H1 (cell line): ENCODE measurements around the gene DAPK1. TPM values are rescaled to one million over a fixed set of nuclear protein-coding genes. Genes with fewer than 3 reads are reported as not detected.

Experiments
- CTCF ChIA-PET: fragments of 300-600 bp; sonication (Branson Sonifier 250); formaldehyde crosslinking; loops from one replicate; lab custom pipeline; 2021; ENCODE audit not compliant: partially characterized antibody; lab: Charles Lee
- POLR2A ChIA-PET: fragments of 300-600 bp; sonication (Branson Sonifier 250); formaldehyde crosslinking; loops from one replicate; lab custom pipeline; 2021; ENCODE audit warnings: inconsistent platforms; ENCODE audit not compliant: partially characterized antibody; lab: Charles Lee
- DNase-seq, 2 experiments: peaks; one replicate each; pipeline versions ENCODE4 v3.0.0 to v3.0.0-alpha.2; 2010 to 2022; ENCODE audit warnings: low spot score in 2 of 2, low read depth in 1 of 2, mixed read lengths in 1 of 2
- FAIRE-seq: peaks from 2 replicates; lab custom pipeline; 2011; peaks lifted over from hg19 to GRCh38; lab: Jason Lieb, UNC
- H2AFZ ChIP-seq: 2 replicates; pipeline ENCODE4 v1.8.1; 2012; ENCODE audit warnings: low read length, inconsistent platforms
- H2AK5ac ChIP-seq: 2 replicates; pipeline ENCODE4 v1.6.1; 2013; ENCODE audit warnings: low read depth, low read length
- H2BK120ac ChIP-seq: replicated peaks from 2 replicates; pipeline ENCODE3; 2013; ENCODE audit warnings: low read depth, low read length, inconsistent platforms
- H2BK12ac ChIP-seq: 2 replicates; pipeline ENCODE4 v1.6.1; 2013; ENCODE audit warnings: low read depth, low read length
- H2BK15ac ChIP-seq: 2 replicates; pipeline ENCODE4 v1.6.1; 2013; ENCODE audit warnings: low read length
- H2BK20ac ChIP-seq: 2 replicates; pipeline ENCODE4 v1.6.1; 2013; ENCODE audit warnings: low read length
- H2BK5ac ChIP-seq: 2 replicates; pipeline ENCODE4 v1.6.1; 2013; ENCODE audit warnings: low read depth, low read length
- H3K14ac ChIP-seq: 2 replicates; pipeline ENCODE4 v1.6.1; 2013; ENCODE audit warnings: inconsistent platforms; ENCODE audit not compliant: insufficient read length
- H3K18ac ChIP-seq: 2 replicates; pipeline ENCODE4 v1.6.1; 2013; ENCODE audit warnings: low read length; ENCODE audit errors: extremely low read depth
- H3K23ac ChIP-seq: 2 replicates; pipeline ENCODE4 v1.6.1; 2013; ENCODE audit warnings: inconsistent platforms; ENCODE audit not compliant: insufficient read length
- H3K23me2 ChIP-seq: 2 replicates; pipeline ENCODE4 v1.6.1; 2013; ENCODE audit warnings: low read depth, low read length
- H3K27ac ChIP-seq: 2 replicates; pipeline ENCODE4 v1.6.1; 2011; ENCODE audit warnings: low read depth, low read length, inconsistent platforms
- H3K27me3 ChIP-seq, 4 experiments: replicated peaks in 1 of 4; 1 replicate in 1 of 4; 2 replicates in 3 of 4; pipeline versions ENCODE4 v1.6.1 to v1.8.1; 2011 to 2013; ENCODE audit warnings: low read length in 3 of 4, mild to moderate bottlenecking in 3 of 4, inconsistent platforms in 2 of 4, mixed read lengths in 2 of 4, moderate library complexity in 1 of 4; ENCODE audit not compliant: control insufficient read depth in 3 of 4, insufficient read depth in 3 of 4; ENCODE audit errors: extremely low read depth in 1 of 4
- H3K36me3 ChIP-seq, 4 experiments: 2 replicates each; pipeline versions ENCODE4 v1.6.1 to v1.8.1; 2011 to 2013; ENCODE audit warnings: mild to moderate bottlenecking in 4 of 4, low read length in 3 of 4, moderate library complexity in 2 of 4, control low read depth in 1 of 4, inconsistent platforms in 1 of 4; ENCODE audit not compliant: insufficient read depth in 4 of 4, control insufficient read depth in 2 of 4
- H3K4ac ChIP-seq: replicated peaks from 2 replicates; pipeline ENCODE3; 2013; ENCODE audit warnings: low read length, low read depth, mixed read lengths, inconsistent platforms; ENCODE audit not compliant: insufficient read length
- H3K4me1 ChIP-seq, 4 experiments: replicated peaks in 1 of 4; 1 replicate in 1 of 4; 2 replicates in 3 of 4; pipeline versions ENCODE4 v1.6.1 to v1.8.1; 2011 to 2013; ENCODE audit warnings: low read length in 3 of 4, inconsistent platforms in 2 of 4, mixed read lengths in 1 of 4; ENCODE audit not compliant: insufficient read depth in 4 of 4, control insufficient read depth in 3 of 4
- H3K4me2 ChIP-seq, 2 experiments: 2 replicates each; pipeline versions ENCODE4 v1.6.1 to v1.8.1; 2011 to 2013; ENCODE audit warnings: low read depth in 2 of 2, low read length in 2 of 2, control low read depth in 1 of 2, inconsistent platforms in 1 of 2, mild to moderate bottlenecking in 1 of 2; ENCODE audit not compliant: insufficient read depth in 1 of 2
- H3K4me3 ChIP-seq, 4 experiments: fragments of 200-600, 300-600 bp in 1 of 4; sonication (generic), shearing (Covaris generic), sonication (Bioruptor Twin) in 1 of 4; 2 replicates each; pipeline versions ENCODE4 v1.5.1 to v1.8.1; 2011 to 2016; ENCODE audit warnings: low read length in 4 of 4, low read depth in 3 of 4, control low read depth in 2 of 4, inconsistent platforms in 2 of 4, mild to moderate bottlenecking in 2 of 4, mixed read lengths in 1 of 4, moderate library complexity in 1 of 4; ENCODE audit not compliant: insufficient read depth in 2 of 4; ENCODE audit errors: extremely low read depth in 1 of 4
- H3K56ac ChIP-seq: replicated peaks from 2 replicates; pipeline ENCODE3; 2013; ENCODE audit warnings: low read depth, mild to moderate bottlenecking, mixed read lengths, low read length, inconsistent platforms; ENCODE audit not compliant: insufficient read length
- H3K79me1 ChIP-seq: 2 replicates; pipeline ENCODE4 v1.6.1; 2013; ENCODE audit warnings: low read depth, low read length, control low read depth
- H3K79me2 ChIP-seq, 2 experiments: 2 replicates each; pipeline versions ENCODE4 v1.6.1 to v1.8.1; 2012 to 2013; ENCODE audit warnings: low read length in 2 of 2, mild to moderate bottlenecking in 2 of 2, inconsistent platforms in 1 of 2; ENCODE audit not compliant: insufficient read depth in 2 of 2, control insufficient read depth in 1 of 2
- H3K9ac ChIP-seq, 4 experiments: replicated peaks in 1 of 4; 1 replicate in 1 of 4; 2 replicates in 3 of 4; pipeline versions ENCODE4 v1.6.1 to v1.8.1; 2011 to 2013; ENCODE audit warnings: low read depth in 3 of 4, low read length in 3 of 4, control low read depth in 2 of 4, mild to moderate bottlenecking in 2 of 4, moderate library complexity in 2 of 4, inconsistent platforms in 1 of 4; ENCODE audit errors: extremely low read depth in 1 of 4
- H3K9me3 ChIP-seq, 2 experiments: 2 replicates each; pipeline versions ENCODE4 v1.6.1 to v1.8.1; 2012 to 2013; ENCODE audit warnings: mild to moderate bottlenecking in 2 of 2, moderate library complexity in 2 of 2, control low read depth in 1 of 2, inconsistent platforms in 1 of 2, low read depth in 1 of 2, low read length in 1 of 2, mixed read lengths in 1 of 2; ENCODE audit not compliant: insufficient read depth in 2 of 2
- H4K20me1 ChIP-seq, 2 experiments: replicated peaks in 1 of 2; 2 replicates each; pipeline versions ENCODE3 to v1.8.1; 2011 to 2013; ENCODE audit warnings: inconsistent platforms in 2 of 2, low read length in 2 of 2, mild to moderate bottlenecking in 1 of 2; ENCODE audit not compliant: insufficient read depth in 2 of 2, control insufficient read depth in 1 of 2
- H4K5ac ChIP-seq: 2 replicates; pipeline ENCODE4 v1.6.1; 2013; ENCODE audit warnings: low read length, low read depth, mixed read lengths, inconsistent platforms; ENCODE audit not compliant: insufficient read length
- H4K8ac ChIP-seq: 2 replicates; pipeline ENCODE4 v1.8.0; 2013; ENCODE audit warnings: mild to moderate bottlenecking, moderate library complexity, low read length, inconsistent platforms; ENCODE audit not compliant: insufficient read depth; ENCODE audit errors: extremely low read depth
- H4K91ac ChIP-seq: replicated peaks from 2 replicates; pipeline ENCODE3; 2013; ENCODE audit warnings: low read length, mixed read lengths, inconsistent platforms; ENCODE audit not compliant: insufficient read length
- ASH2L ChIP-seq: fragments of 200-600, 300-600 bp; sonication (generic); IDR thresholded peaks from one replicate; pipeline ENCODE4 v1.7.1; 2017; ENCODE audit warnings: low read length
- ATF3 ChIP-seq: IDR thresholded peaks from 2 replicates; pipeline ENCODE4 v1.6.1; 2011; ENCODE audit warnings: low read depth, mild to moderate bottlenecking, low read length; ENCODE audit not compliant: insufficient read depth
- CBX5 ChIP-seq: fragments of 300-800, 300-1000 bp; sonication (generic); IDR thresholded peaks from 2 replicates; pipeline ENCODE4 v1.7.1; 2016; ENCODE audit warnings: antibody characterized with exemption, low read length, low read depth
- KDM5A ChIP-seq: fragments of 200-600 bp; IDR thresholded peaks from 2 replicates; pipeline ENCODE4 v1.7.1; 2012; ENCODE audit warnings: mild to moderate bottlenecking, low read length, inconsistent platforms, mixed read lengths
- NANOG ChIP-seq: IDR thresholded peaks from 2 replicates; pipeline ENCODE4 v1.6.1; 2011; ENCODE audit warnings: low read length, low read depth, mild to moderate bottlenecking, inconsistent platforms; ENCODE audit not compliant: insufficient read depth, poor library complexity, severe bottlenecking
- NRF1 ChIP-seq: IDR thresholded peaks from 2 replicates; pipeline ENCODE4 v1.6.1; 2011; ENCODE audit warnings: mild to moderate bottlenecking, low read depth, low read length, improper control_type of control experiment
- PHF8 ChIP-seq: fragments of 200-600 bp; sonication (generic); conservative IDR thresholded peaks from 2 replicates; pipeline ENCODE4 v1.7.1; 2012; ENCODE audit warnings: low read depth, mild to moderate bottlenecking, inconsistent platforms, low read length, moderate library complexity
- RBBP5 ChIP-seq: IDR thresholded peaks from 2 replicates; pipeline ENCODE4 v1.7.1; 2012; ENCODE audit warnings: low read depth, mild to moderate bottlenecking, inconsistent platforms, low read length, moderate library complexity, borderline replicate concordance
- SIN3A ChIP-seq, 2 experiments: IDR thresholded peaks in 1 of 2; conservative IDR thresholded peaks in 1 of 2; 2 replicates each; pipeline ENCODE4 v1.6.1; 2011 to 2012; ENCODE audit warnings: low read length in 2 of 2, improper control_type of control experiment in 1 of 2, low read depth in 1 of 2, mild to moderate bottlenecking in 1 of 2
- SIRT6 ChIP-seq: IDR thresholded peaks from one replicate; pipeline ENCODE4 v1.7.1; 2012; ENCODE audit warnings: low read length, inconsistent platforms
- SP1 ChIP-seq: IDR thresholded peaks from 2 replicates; pipeline ENCODE4 v1.6.1; 2011; ENCODE audit warnings: low read depth, low read length
- SP4 ChIP-seq: IDR thresholded peaks from 2 replicates; pipeline ENCODE4 v1.6.1; 2012; ENCODE audit warnings: low read length, inconsistent platforms
- SRF ChIP-seq: IDR thresholded peaks from 2 replicates; pipeline ENCODE4 v1.6.1; 2011; ENCODE audit warnings: mild to moderate bottlenecking, low read depth, low read length, moderate library complexity
- YY1 ChIP-seq: IDR thresholded peaks from 2 replicates; pipeline ENCODE4 v1.6.1; 2011; ENCODE audit warnings: low read depth, mild to moderate bottlenecking, low read length
- WGBS, 2 experiments: shearing (Covaris generic) in 1 of 2; methylation state at CpG; one replicate each; pipeline versions ENCODE4 v1.1.6 to v1.1.7; 2013 to 2015; ENCODE audit warnings: low lambda C conversion rate in 2 of 2, mixed read lengths in 2 of 2, inconsistent platforms in 1 of 2, low coverage in 1 of 2, missing lambda C conversion rate in 1 of 2; ENCODE audit not compliant: insufficient replicate concordance in 2 of 2, insufficient coverage in 1 of 2, insufficient read length in 1 of 2; ENCODE audit errors: extremely low coverage in 1 of 2, missing lambda C conversion rate in 1 of 2; 5-methylcytosine and 5-hydroxymethylcytosine counted together
- polyA plus RNA-seq, 7 experiments: library from polyadenylated mRNA; depleted of rRNA in 3 of 7; stranded (reverse) in 5 of 7; unstranded in 2 of 7; fragments of >200 nt in 5 of 7; fragments of 200-250 nt in 2 of 7; gene quantifications; 1 replicate in 5 of 7; 2 replicates in 1 of 7; 4 replicates in 1 of 7; pipeline versions ENCODE4 v1.2.1 to v1.2.3, GENCODE V29; 2011 to 2013; ENCODE audit warnings: missing spikeins in 2 of 7, mixed read lengths in 2 of 7
- total RNA-seq: library from RNA; stranded (reverse); fragmentation: NEBNext Ultra II Directional; extraction: Animal tissue kit (Norgen Biotek cat#: 25700); gene quantifications from 2 replicates; pipeline ENCODE4 v1.2.1, GENCODE V29; 2021

The DAPK1 gene
- total and polyA plus RNA-seq, 2 of the 8 experiments (the other 6 are each of a cell fraction or from before 2014, with no cell fraction given), result 62.4 to 131 TPM

DNA sequence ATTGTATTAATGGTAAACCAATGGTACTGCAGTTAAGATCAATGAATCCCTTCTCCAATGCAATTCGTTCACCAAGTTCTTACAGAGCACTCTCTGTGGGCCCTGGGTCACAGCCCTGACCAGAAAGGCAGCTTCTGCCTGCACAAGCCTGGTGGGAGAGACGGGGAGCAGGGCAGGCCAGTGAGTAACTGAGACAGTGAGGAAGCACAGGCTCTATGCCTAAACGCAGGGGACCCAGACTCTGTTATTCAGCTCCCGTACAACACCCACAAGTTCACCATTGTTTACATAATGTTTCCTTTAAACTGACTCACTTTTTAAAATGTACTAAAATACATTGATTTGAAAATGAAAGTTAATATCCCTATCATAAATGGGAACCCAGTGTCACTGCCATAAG lies 187.8 kb downstream of the DAPK1 start:
- no peak overlapping the region for H4K5ac ChIP-seq
- H3K9ac ChIP-seq, result no peak overlapping the region
- WGBS, 2 experiments, result 89% methylated on average over 4 of the region's 4 CpGs; no CpG with 5 or more reads in 1 of the 2 experiments
- no peak overlapping the region for H2AFZ ChIP-seq
- no peak overlapping the region for H3K18ac ChIP-seq
- H2BK120ac ChIP-seq, result no peak overlapping the region
- peaks cover 2 to 4% of the 10 kb centered on the region in 2 experiments for H4K20me1 ChIP-seq
- no peak overlapping the region for H3K27ac ChIP-seq
- H2AK5ac ChIP-seq, result no peak overlapping the region
- H3K56ac ChIP-seq, result no peak overlapping the region
- no peak overlapping the region for H3K14ac ChIP-seq
- H3K23me2 ChIP-seq, result no peaks in the 10 kb centered on the region
- no peaks in the 10 kb centered on the region for H3K9me3 ChIP-seq
- H2BK5ac ChIP-seq, result no peak overlapping the region
- no peak overlapping the region for H4K91ac ChIP-seq
- no peaks in the 10 kb centered on the region; the same call in 1 of the 2 replicates for H3K79me1 ChIP-seq
- ChIA-PET POLR2A (no interaction called here), CTCF (interaction anchor here (0.6 to 6.5 kb wide), 26 partner anchors 10 to 266 kb away, joined by 3 to 88 read pairs (median 7); no protein-coding TSS in a partner anchor)
- no peak overlapping the region for H3K4me2 ChIP-seq
- FAIRE-seq (no peak), DNase-seq (no peak)
- no peaks in the 10 kb centered on the region; a peak in 2 of 7 replicates for H3K4me1 ChIP-seq
- H3K27me3 ChIP-seq, result no peaks in the 10 kb centered on the region
- no peak overlapping the region for H3K4ac ChIP-seq
- H3K79me2 ChIP-seq, result peaks cover 0 to 7% of the 10 kb centered on the region in 2 experiments; a peak in 2 of 4 replicates
- H3K4me3 ChIP-seq, result no peak overlapping the region
- no peak overlapping the region for H3K23ac ChIP-seq
- peaks cover 5 to 46% (median 23%) of the 10 kb centered on the region in 4 experiments; a peak in 7 of 8 replicates for H3K36me3 ChIP-seq
- no peak overlapping the region for H2BK15ac ChIP-seq
- no peak overlapping the region for H2BK20ac ChIP-seq
- no peak overlapping the region for H4K8ac ChIP-seq
- no peak overlapping the region for H2BK12ac ChIP-seq
- TF ChIP-seq SIN3A (conservative IDR thresholded peaks at IDR 0.05 in 1 of 2, IDR thresholded peaks at IDR 0.05 in 1 of 2; ENCODE audit: low read depth in 1 of 2, low read length in 2 of 2), result no peak
- TF ChIP-seq CBX5, result no peak
- no peak for TF ChIP-seq KDM5A
- TF ChIP-seq NANOG, result no peak
- no peak for TF ChIP-seq SRF
- TF ChIP-seq SP4, result no peak
- TF ChIP-seq ASH2L, result no peak
- TF ChIP-seq SIRT6, result no peak
- TF ChIP-seq YY1, result no peak
- TF ChIP-seq NRF1, result no peak
- no peak for TF ChIP-seq SP1
- TF ChIP-seq PHF8, result no peak
- TF ChIP-seq RBBP5, result no peak
- TF ChIP-seq ATF3, result no peak
